Left lung (tissue), 10 donors: ENCODE measurements around the gene EPM2A. TPM values are rescaled to one million over a fixed set of nuclear protein-coding genes. Genes with fewer than 3 reads are reported as not detected.
A peak's percentile ranks its signal among the peaks of the same experiment; 100 is the strongest.

Experiments
- ATAC-seq: fragments of 200-7000 bp; cut with Tn5 transposase; one replicate; pipeline ENCODE4 v1.9.1; 2020; ENCODE audit warnings: moderate library complexity
- DNase-seq, 4 donors: peaks; one replicate each; pipeline ENCODE4 v3.0.0-alpha.2; 2013 to 2020
- H3K27ac ChIP-seq, 2 donors: fragments of 200-600 bp; sonication (generic) in 1 of 2; one replicate each; pipeline versions ENCODE4 v1.5.0 to v1.8.0; 2020 to 2021
- H3K27me3 ChIP-seq, 2 donors: fragments of 200-600 bp; sonication (generic) in 1 of 2; one replicate each; pipeline versions ENCODE4 v1.5.0 to v1.8.0; 2020 to 2021
- H3K36me3 ChIP-seq, 2 donors: fragments of 200-600 bp; sonication (generic) in 1 of 2; one replicate each; pipeline versions ENCODE4 v1.5.0 to v1.8.0; 2020 to 2021
- H3K4me1 ChIP-seq, 2 donors: fragments of 200-600 bp; one replicate each; pipeline ENCODE4 v1.8.0; 2021
- H3K4me3 ChIP-seq, 2 donors: fragments of 200-600 bp; sonication (generic) in 1 of 2; one replicate each; pipeline versions ENCODE4 v1.5.0 to v1.8.0; 2020 to 2021; ENCODE audit warnings: mild to moderate bottlenecking in 1 of 2
- H3K9me3 ChIP-seq, 2 donors: fragments of 200-600 bp; sonication (generic) in 1 of 2; one replicate each; pipeline versions ENCODE4 v1.5.0 to v1.8.0; 2020 to 2021
- CTCF ChIP-seq, 2 donors: fragments of 200-600 bp; sonication (generic) in 1 of 2; IDR thresholded peaks; one replicate each; pipeline versions ENCODE4 v1.5.0 to v1.8.0; 2021; ENCODE audit warnings: antibody characterized with exemption in 2 of 2
- intact Hi-C, 2 donors: fragments of 100-400 bp; cut with DNase I; formaldehyde crosslinking; loops; one replicate each; pipeline versions ENCODE4 v1.11.2 to v1.14.2; 2022
- polyA plus RNA-seq, 6 donors: library from polyadenylated mRNA; unstranded; fragments of 120-200 nt; gene quantifications; one replicate each; pipeline ENCODE4 v1.2.1, GENCODE V29; 2013; ENCODE audit not compliant: insufficient read length in 6 of 6
- total RNA-seq, 2 donors: library from RNA; stranded (reverse); fragmentation: NEBNext Ultra II Directional; extraction: Animal tissue kit (Norgen Biotek cat#: 25700); gene quantifications; one replicate each; pipeline ENCODE4 v1.2.1, GENCODE V29; 2021
- donor health status: DM: no; HTN: yes; CAD: no.
- donor health status: DM: no; HTN: no; CAD: no.

Gene EPM2A
- total and polyA plus RNA-seq, 8 donors: 4.9 to 11.0 (median 6.7) TPM

DNA sequence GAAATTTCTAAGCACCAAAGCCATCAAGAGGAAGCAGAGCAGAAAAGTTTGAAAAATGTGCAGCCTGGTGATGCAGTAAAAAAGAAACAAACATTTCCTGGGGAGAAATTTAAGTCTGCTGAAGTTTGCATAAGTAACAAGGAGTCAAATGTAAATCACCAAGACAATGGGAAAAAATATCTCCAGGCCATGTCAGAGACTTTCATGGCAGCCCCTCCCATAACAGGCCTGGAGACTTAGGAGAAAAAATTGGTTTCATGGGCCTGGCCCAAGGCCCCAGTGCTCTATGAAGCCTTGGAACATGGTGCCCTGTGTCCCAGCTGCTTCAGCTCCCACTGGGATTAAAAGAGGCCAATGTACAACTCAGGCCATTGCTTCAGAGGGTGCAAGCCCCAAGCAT is 30.1 kb upstream of the EPM2A start:
- no peaks in the 10 kb centered on the region for H3K36me3 ChIP-seq
- peaks cover 0 to 5% of the 10 kb centered on the region in 2 donors for H3K9me3 ChIP-seq
- H3K27ac ChIP-seq: no peak overlapping the region
- no peak for ATAC-seq
- no peaks in the 10 kb centered on the region for H3K27me3 ChIP-seq
- TF ChIP-seq CTCF (IDR thresholded peaks at IDR 0.05): no peak
- intact Hi-C loops: no loop called here
- no peaks in the 10 kb centered on the region for H3K4me1 ChIP-seq
- H3K4me3 ChIP-seq: no peak overlapping the region
- DNase-seq: no peak

DNA sequence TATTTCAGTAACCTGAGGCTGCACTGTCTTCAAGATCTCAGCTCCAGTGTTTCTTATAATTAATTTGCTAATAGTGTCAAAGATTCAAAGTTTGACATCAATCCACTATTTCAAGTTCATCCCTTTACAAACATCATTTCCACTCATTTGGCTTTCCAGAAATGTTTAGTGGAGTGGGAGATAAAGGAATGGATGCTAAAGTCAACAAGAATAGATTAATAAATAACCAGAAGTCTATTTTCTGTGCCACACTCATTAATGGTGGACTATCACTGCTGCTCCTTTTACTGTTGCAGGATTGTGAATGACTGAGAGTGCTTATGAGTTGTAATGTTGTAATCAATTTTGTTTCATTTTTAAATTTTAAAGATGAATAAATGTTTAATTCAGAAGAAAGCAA is 28.4 kb upstream of the EPM2A start:
- Histone ChIP-seq H3K36me3 (no peaks in the 10 kb centered on the region), H3K27ac (no peak overlapping the region), H3K4me3 (no peak overlapping the region), H3K9me3 (no peaks in the 10 kb centered on the region), H3K27me3 (no peaks in the 10 kb centered on the region), H3K4me1 (no peaks in the 10 kb centered on the region)
- DNase-seq: no peak
- TF ChIP-seq CTCF (IDR thresholded peaks at IDR 0.05): no peak
- intact Hi-C loops: no loop called here
- ATAC-seq: no peak

GRCh38 chr6:145761584-145761983 is 26.3 kb upstream of the EPM2A start:
- no peak for TF ChIP-seq CTCF (IDR thresholded peaks at IDR 0.05)
- ATAC-seq: no peak
- H3K27me3 ChIP-seq: no peaks in the 10 kb centered on the region
- DNase-seq: no peak
- H3K9me3 ChIP-seq: no peaks in the 10 kb centered on the region
- H3K4me1 ChIP-seq: no peaks in the 10 kb centered on the region
- no peaks in the 10 kb centered on the region for H3K36me3 ChIP-seq
- no peak overlapping the region for H3K4me3 ChIP-seq
- intact Hi-C loops: no loop called here
- no peak overlapping the region for H3K27ac ChIP-seq

DNA sequence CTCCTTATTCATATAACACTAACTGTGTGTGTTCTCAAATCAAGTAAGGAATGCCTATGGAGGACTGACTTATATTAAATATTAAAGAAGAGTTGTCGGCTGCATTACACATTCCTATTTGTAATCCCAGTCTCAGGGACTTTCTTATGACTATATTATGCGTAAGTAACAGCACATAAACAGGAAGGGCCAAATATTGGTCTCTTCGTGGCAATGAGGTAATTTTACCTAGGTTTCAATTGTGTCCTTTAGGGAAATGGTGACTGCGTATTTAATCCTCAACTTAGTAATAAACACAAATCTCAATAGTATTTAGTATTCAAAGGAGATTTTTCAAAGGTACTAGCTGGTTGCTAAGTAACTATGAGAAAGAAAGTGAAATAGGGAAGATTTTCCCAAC is 22.8 kb upstream of the EPM2A start:
- no peaks in the 10 kb centered on the region for H3K36me3 ChIP-seq
- no peak for DNase-seq
- no peaks in the 10 kb centered on the region for H3K27me3 ChIP-seq
- no peak for ATAC-seq
- H3K9me3 ChIP-seq: no peaks in the 10 kb centered on the region
- no peaks in the 10 kb centered on the region for H3K4me1 ChIP-seq
- H3K27ac ChIP-seq: no peak overlapping the region
- intact Hi-C loops: no loop called here
- no peak overlapping the region for H3K4me3 ChIP-seq
- TF ChIP-seq CTCF (IDR thresholded peaks at IDR 0.05): no peak

DNA sequence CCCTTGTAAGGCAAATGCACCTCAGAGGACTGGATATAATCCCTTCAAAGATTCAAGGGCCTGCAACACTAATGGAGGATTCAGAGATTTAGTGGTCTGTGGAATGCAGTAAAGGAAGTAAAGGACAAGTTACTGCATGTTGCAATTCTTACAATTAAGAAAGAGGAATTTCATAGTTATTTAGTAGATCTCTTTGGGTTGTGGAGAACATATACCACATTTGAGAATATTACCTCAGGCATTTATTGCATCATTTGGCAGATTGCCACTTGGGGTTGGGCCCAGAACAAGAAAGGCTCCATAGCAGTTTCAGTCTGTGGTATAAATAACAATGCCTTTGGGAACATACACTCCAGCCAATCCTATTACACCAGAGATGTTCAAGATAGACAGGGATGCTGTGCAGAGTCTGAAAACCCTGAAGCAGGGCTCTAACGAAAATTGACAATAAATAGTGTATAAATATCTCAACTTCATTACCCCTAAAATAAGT is 20.9 kb upstream of the EPM2A start:
- H3K9me3 ChIP-seq: no peaks in the 10 kb centered on the region
- H3K27ac ChIP-seq: no peak overlapping the region
- peak in 1 of 4 donors; percentile 59 for DNase-seq
- no peak overlapping the region for H3K4me3 ChIP-seq
- H3K27me3 ChIP-seq: no peaks in the 10 kb centered on the region
- intact Hi-C loops: no loop called here
- peak; percentile 46 for ATAC-seq
- H3K4me1 ChIP-seq: no peaks in the 10 kb centered on the region
- no peak for TF ChIP-seq CTCF (IDR thresholded peaks at IDR 0.05)
- no peaks in the 10 kb centered on the region for H3K36me3 ChIP-seq
